Measurements from ENCODE around the gene GRB10. TPM values are rescaled to one million over a fixed set of nuclear protein-coding genes. Genes with fewer than 3 reads are reported as not detected.

GRB10 gene
- total and polyA plus RNA-seq, 2 of the 8 experiments (the other 6 are each of a cell fraction or from before 2014, with no cell fraction given) = 35.7 to 97.0 TPM

Other genes starting within 250 kb of the GRB10 start
- gene DDC, start 217.5 kb downstream of the GRB10 start, total RNA-seq (2021; fragmentation: NEBNext Ultra II Directional; extraction: Animal tissue kit (Norgen Biotek cat#: 25700)) = not detected in 2 replicates
- 0.05 TPM in 1 of 2 replicates, not detected in the other for gene DDC, start 217.5 kb downstream of the GRB10 start, polyA plus RNA-seq (2011; rRNA removed)

Measured in H1 (cell line).